A673 (cell line): ENCODE measurements around the gene IDH1. TPM values are rescaled to one million over a fixed set of nuclear protein-coding genes. Genes with fewer than 3 reads are reported as not detected.

Experiments used
- BruUV-seq: library from RNA; stranded (reverse); fragments of 400-500 nt; replicated peaks from 2 replicates; lab custom pipeline; 2021; lab: Mats Ljungman, UMichigan
- CTCF ChIA-PET: fragments of 300-600 bp; sonication (Branson Sonifier 250); formaldehyde crosslinking; loops from one replicate; lab custom pipeline; 2022; ENCODE audit warnings: antibody characterized with exemption; lab: Charles Lee
- POLR2A ChIA-PET: fragments of 300-600 bp; sonication (Branson Sonifier 250); formaldehyde crosslinking; loops from one replicate; lab custom pipeline; 2022; ENCODE audit warnings: antibody characterized with exemption; ENCODE audit not compliant: low non-redundant PET; lab: Charles Lee
- DNase-seq: peaks from one replicate; pipeline ENCODE4 v3.0.0-alpha.2; 2015; ENCODE audit warnings: low spot score
- H3K27ac ChIP-seq: fragments of 200-600 bp; sonication (generic); 2 replicates; pipeline ENCODE4 v1.5.1; 2016; ENCODE audit warnings: mixed run types, low read depth, mild to moderate bottlenecking, mixed read lengths, antibody characterized with exemption, low read length; ENCODE audit not compliant: poor library complexity, severe bottlenecking
- H3K27me3 ChIP-seq: fragments of 200-600 bp; sonication (generic); replicated peaks from 2 replicates; pipeline ENCODE4 v1.6.1; 2017; ENCODE audit warnings: mixed run types, low read depth, mild to moderate bottlenecking, mixed read lengths, antibody characterized with exemption, low read length; ENCODE audit not compliant: insufficient read depth, poor library complexity
- H3K36me3 ChIP-seq: fragments of 200-600 bp; sonication (generic); 2 replicates; pipeline ENCODE4 v1.6.1; 2016; ENCODE audit warnings: mixed run types, mild to moderate bottlenecking, mixed read lengths, antibody characterized with exemption, low read length; ENCODE audit not compliant: insufficient read depth, poor library complexity, severe bottlenecking
- H3K4me1 ChIP-seq: fragments of 200-600 bp; sonication (generic); 2 replicates; pipeline ENCODE4 v1.6.1; 2017; ENCODE audit warnings: mixed run types, mild to moderate bottlenecking, mixed read lengths, antibody characterized with exemption, low read length; ENCODE audit not compliant: insufficient read depth, poor library complexity, severe bottlenecking
- H3K4me3 ChIP-seq: fragments of 200-600 bp; sonication (generic); 2 replicates; pipeline ENCODE4 v1.5.1; 2016; ENCODE audit warnings: low read depth, mixed run types, mild to moderate bottlenecking, mixed read lengths, low read length; ENCODE audit not compliant: poor library complexity, severe bottlenecking
- H3K9me3 ChIP-seq: fragments of 200-600 bp; sonication (generic); 2 replicates; pipeline ENCODE4 v1.6.1; 2016; ENCODE audit warnings: mixed run types, low read depth, mild to moderate bottlenecking, mixed read lengths, antibody characterized with exemption, low read length; ENCODE audit not compliant: poor library complexity, severe bottlenecking
- CTCF ChIP-seq: fragments of 300-800, 200-600 bp; sonication (generic); conservative IDR thresholded peaks from 2 replicates; pipeline ENCODE4 v1.5.1; 2017; ENCODE audit warnings: low read depth, mild to moderate bottlenecking, antibody characterized with exemption, low read length, moderate library complexity, mixed read lengths
- EZH2 ChIP-seq: fragments of 200-600 bp; sonication (generic); IDR thresholded peaks from 2 replicates; pipeline ENCODE4 v1.6.1; 2017; ENCODE audit warnings: borderline replicate concordance, low read depth, mild to moderate bottlenecking, mixed read lengths, antibody characterized with exemption, low read length; ENCODE audit not compliant: poor library complexity, severe bottlenecking
- intact Hi-C: fragments of 100-400 bp; cut with micrococcal nuclease; formaldehyde crosslinking; loops from one replicate; pipeline ENCODE4 v1.10.0; 2022; ENCODE audit not compliant: unreplicated experiment
- total RNA-seq: library from RNA; stranded (reverse); gene quantifications from 2 replicates; pipeline ENCODE4 v1.2.3, GENCODE V29; 2021

IDH1 gene
- total RNA-seq, 1 experiment from 2014 or later, result 191 TPM

- TF ChIP-seq EZH2 (no peak), CTCF (no peak)
- ChIA-PET CTCF (no interaction called here), POLR2A (no interaction called here)
- H3K27me3 ChIP-seq, result no peaks in the 10 kb centered on the region
- peaks cover 44% of the 10 kb centered on the region for H3K36me3 ChIP-seq
- no peak overlapping the region for H3K4me3 ChIP-seq
- intact Hi-C loops, result no loop called here
- no TSS peak for BruUV-seq
- no peak for DNase-seq
- H3K27ac ChIP-seq, result no peak overlapping the region
- H3K4me1 ChIP-seq, result no peaks in the 10 kb centered on the region
- H3K9me3 ChIP-seq, result no peaks in the 10 kb centered on the region
These were observed 25.4 kb upstream of the IDH1 start for GRCh38 chr2:208280234-208280633.

- intact Hi-C loops, result no loop called here
- POLR2A ChIA-PET, result no interaction called here
- no peaks in the 10 kb centered on the region for H3K4me1 ChIP-seq
- H3K27me3 ChIP-seq, result no peaks in the 10 kb centered on the region
- no peak for DNase-seq
- peaks cover 52% of the 10 kb centered on the region for H3K36me3 ChIP-seq
- CTCF ChIA-PET, result no interaction called here
- H3K27ac ChIP-seq, result no peak overlapping the region
- BruUV-seq, result no TSS peak
- H3K9me3 ChIP-seq, result no peaks in the 10 kb centered on the region
- no peak overlapping the region for H3K4me3 ChIP-seq
- TF ChIP-seq CTCF, result no peak
- TF ChIP-seq EZH2, result no peak
These were observed 24.4 kb upstream of the IDH1 start for GRCh38 chr2:208279236-208279635.

GRCh38 chr2:208278549-208278948, 23.7 kb upstream of the IDH1 start:
- TF ChIP-seq CTCF (no peak), EZH2 (no peak)
- DNase-seq, result no peak
- no peak overlapping the region for H3K4me3 ChIP-seq
- intact Hi-C loops, result no loop called here
- H3K4me1 ChIP-seq, result no peaks in the 10 kb centered on the region
- ChIA-PET CTCF (no interaction called here), POLR2A (no interaction called here)
- H3K9me3 ChIP-seq, result no peaks in the 10 kb centered on the region
- no peaks in the 10 kb centered on the region for H3K27me3 ChIP-seq
- BruUV-seq, result no TSS peak
- no peak overlapping the region for H3K27ac ChIP-seq
- H3K36me3 ChIP-seq, result peaks cover 55% of the 10 kb centered on the region
